Endothelial cell of umbilical vein (primary cell): ENCODE measurements around the gene SCLY. TPM values are rescaled to one million over a fixed set of nuclear protein-coding genes. Genes with fewer than 3 reads are reported as not detected.

Experiments
- BruUV-seq: library from RNA; stranded (reverse); fragments of 400-500 nt; replicated peaks from 2 replicates; lab custom pipeline; 2021; lab: Mats Ljungman, UMichigan
- CTCF ChIA-PET: fragments of 300-600, 350-600 bp; sonication (Branson Sonifier 250); formaldehyde crosslinking; loops from one replicate; lab custom pipeline; 2021; ENCODE audit warnings: antibody characterized with exemption, inconsistent platforms; lab: Charles Lee
- POLR2A ChIA-PET: fragments of 300-600, 350-600 bp; sonication (Branson Sonifier 250); formaldehyde crosslinking; loops from one replicate; lab custom pipeline; 2021; ENCODE audit warnings: antibody characterized with exemption, inconsistent platforms; lab: Charles Lee
- DNase-seq: peaks from one replicate; pipeline ENCODE4 v3.0.0-alpha.2; 2011; ENCODE audit warnings: low read depth, low spot score
- FAIRE-seq: peaks from 2 replicates; lab custom pipeline; 2011; peaks lifted over from hg19 to GRCh38; lab: Jason Lieb, UNC
- H2AFZ ChIP-seq: 2 replicates; pipeline ENCODE4 v1.6.0; 2012; ENCODE audit warnings: low read depth, low read length, control low read depth, inconsistent platforms
- H3K27ac ChIP-seq: 2 replicates; pipeline ENCODE4 v1.5.1; 2011; ENCODE audit warnings: low read depth, mild to moderate bottlenecking, control low read depth, low read length, moderate library complexity; ENCODE audit not compliant: insufficient read depth
- H3K27me3 ChIP-seq, 2 experiments: 2 replicates each; pipeline versions ENCODE4 v1.6.0 to v1.6.1; 2011; ENCODE audit warnings: low read length in 2 of 2, mixed read lengths in 1 of 2; ENCODE audit not compliant: control insufficient read depth in 2 of 2, insufficient read depth in 2 of 2
- H3K36me3 ChIP-seq, 2 experiments: 2 replicates in 1 of 2; 3 replicates in 1 of 2; pipeline ENCODE4 v1.5.1; 2011; ENCODE audit warnings: low read length in 2 of 2, mild to moderate bottlenecking in 1 of 2, moderate library complexity in 1 of 2; ENCODE audit not compliant: control insufficient read depth in 2 of 2, insufficient read depth in 2 of 2; ENCODE audit errors: extremely low read depth in 1 of 2
- H3K4me1 ChIP-seq: 3 replicates; pipeline ENCODE4 v1.5.1; 2011; ENCODE audit warnings: mild to moderate bottlenecking, low read length; ENCODE audit not compliant: control insufficient read depth, insufficient read depth; ENCODE audit errors: extremely low read depth
- H3K4me2 ChIP-seq: 2 replicates; pipeline ENCODE4 v1.6.1; 2011; ENCODE audit warnings: low read length, control low read depth, mixed read lengths; ENCODE audit not compliant: insufficient read depth
- H3K4me3 ChIP-seq, 3 experiments: fragments of 200-600 bp in 1 of 3; sonication (generic), shearing (Covaris generic) in 1 of 3; replicated peaks in 1 of 3; 2 replicates each; pipeline ENCODE4 v1.5.1; 2011 to 2016; ENCODE audit warnings: control low read depth in 3 of 3, low read length in 3 of 3, mild to moderate bottlenecking in 2 of 3, inconsistent platforms in 1 of 3, low read depth in 1 of 3, moderate library complexity in 1 of 3; ENCODE audit not compliant: insufficient read depth in 1 of 3
- H3K79me2 ChIP-seq: 2 replicates; pipeline ENCODE4 v1.6.0; 2012; ENCODE audit warnings: low read length, inconsistent platforms; ENCODE audit not compliant: control insufficient read depth, insufficient read depth
- H3K9ac ChIP-seq: replicated peaks from 2 replicates; pipeline ENCODE3; 2011; ENCODE audit warnings: low read length, control low read depth; ENCODE audit not compliant: insufficient read depth; ENCODE audit errors: extremely low read depth
- H3K9me1 ChIP-seq: replicated peaks from 3 replicates; pipeline ENCODE4 v1.6.0; 2011; ENCODE audit warnings: mild to moderate bottlenecking, low read length; ENCODE audit not compliant: control insufficient read depth, insufficient read depth; ENCODE audit errors: extremely low read depth
- H3K9me3 ChIP-seq: replicated peaks from 2 replicates; pipeline ENCODE4 v1.5.1; 2012; ENCODE audit warnings: low read length, inconsistent platforms; ENCODE audit not compliant: control insufficient read depth, insufficient read depth
- H4K20me1 ChIP-seq: replicated peaks from 2 replicates; pipeline ENCODE3; 2011; ENCODE audit warnings: mild to moderate bottlenecking, low read length; ENCODE audit not compliant: control insufficient read depth, insufficient read depth; ENCODE audit errors: extremely low read depth
- CTCF ChIP-seq, 2 donors: IDR thresholded peaks; 1 replicate in 1 of 2; 2 replicates in 1 of 2; pipeline ENCODE4 v1.5.1; 2011; ENCODE audit warnings: low read length in 2 of 2, mild to moderate bottlenecking in 2 of 2, moderate library complexity in 2 of 2, control low read depth in 1 of 2, inconsistent platforms in 1 of 2, low read depth in 1 of 2; ENCODE audit not compliant: insufficient read depth in 1 of 2; ENCODE audit errors: extremely low read depth in 1 of 2
- EZH2 ChIP-seq: IDR thresholded peaks from 2 replicates; pipeline ENCODE4 v1.6.1; 2012; ENCODE audit warnings: borderline replicate concordance, low read depth, mild to moderate bottlenecking, moderate library complexity, low read length, inconsistent platforms; ENCODE audit not compliant: severe bottlenecking
- FOS ChIP-seq: IDR thresholded peaks from 2 replicates; pipeline ENCODE4 v1.6.1; 2011; ENCODE audit warnings: mild to moderate bottlenecking, low read length, moderate library complexity, borderline replicate concordance; ENCODE audit not compliant: insufficient read depth
- GATA2 ChIP-seq: IDR thresholded peaks from 2 replicates; pipeline ENCODE4 v1.7.0; 2011; ENCODE audit warnings: low read depth, mild to moderate bottlenecking, moderate library complexity, mixed read lengths, low read length; ENCODE audit not compliant: insufficient read length, insufficient read depth
- JUN ChIP-seq: IDR thresholded peaks from 2 replicates; pipeline ENCODE4 v1.6.1; 2011; ENCODE audit warnings: borderline replicate concordance, low read depth; ENCODE audit not compliant: insufficient read length, insufficient read depth
- MAX ChIP-seq: IDR thresholded peaks from 2 replicates; pipeline ENCODE4 v1.6.1; 2011; ENCODE audit not compliant: insufficient read depth, insufficient read length
- MYC ChIP-seq: IDR thresholded peaks from one replicate; pipeline ENCODE4 v1.6.1; 2011; ENCODE audit warnings: mild to moderate bottlenecking, low read depth, low read length
- POLR2A ChIP-seq: IDR thresholded peaks from 2 replicates; pipeline ENCODE4 v1.6.1; 2012; ENCODE audit warnings: low read depth, mild to moderate bottlenecking, control low read depth, low read length
- POLR2AphosphoS5 ChIP-seq: IDR thresholded peaks from 2 replicates; pipeline ENCODE4 v1.6.1; 2012; ENCODE audit warnings: low read depth, mild to moderate bottlenecking, control low read depth, low read length, moderate library complexity; ENCODE audit not compliant: insufficient read depth
- dilution Hi-C: fragments of 300-500 bp; cut with MboI; formaldehyde crosslinking; loops from one replicate; pipeline ENCODE4 v1.15.0; 2019; ENCODE audit warnings: low sequenced_read_pairs; ENCODE audit not compliant: extremely low pct_ligation_motif_present
- intact Hi-C: fragments of 100-400 bp; cut with micrococcal nuclease; formaldehyde crosslinking; loops from one replicate; pipeline ENCODE4 v1.10.0; 2022
- polyA plus RNA-seq, 4 experiments: library from polyadenylated mRNA; depleted of rRNA in 3 of 4; stranded (reverse) in 3 of 4; unstranded in 1 of 4; fragments of >200 nt; gene quantifications; 2 replicates each; pipeline versions ENCODE4 v1.2.1 to v1.2.3, GENCODE V29; 2011 to 2012; ENCODE audit warnings: missing spikeins in 1 of 4
- total RNA-seq: library from RNA; stranded (reverse); gene quantifications from 2 replicates; pipeline ENCODE4 v1.2.3, GENCODE V29; 2021

Gene SCLY
- total and polyA plus RNA-seq, 2 donors (not counting 3 experiments of a cell fraction or from before 2014, with no cell fraction given) = 22.6 to 32.7 TPM

GRCh38 chr2:238045575-238045974 is 15.2 kb upstream of the SCLY start:
- intact Hi-C loops = no loop called here
- Histone ChIP-seq H3K4me2 (no peak overlapping the region), H2AFZ (no peak overlapping the region), H4K20me1 (no peaks in the 10 kb centered on the region), H3K4me1 (no peaks in the 10 kb centered on the region), H3K9me3 (no peaks in the 10 kb centered on the region), H3K4me3 (no peak overlapping the region), H3K9me1 (no peaks in the 10 kb centered on the region), H3K27me3 (no peaks in the 10 kb centered on the region), H3K36me3 (peaks cover 0 to 9% of the 10 kb centered on the region in 2 experiments), H3K27ac (no peak overlapping the region), H3K79me2 (no peaks in the 10 kb centered on the region), H3K9ac (no peak overlapping the region)
- FAIRE-seq (no peak), DNase-seq (no peak)
- dilution Hi-C loops = no loop called here
- BruUV-seq = no TSS peak
- CTCF ChIA-PET = no interaction called here
- TF ChIP-seq JUN (no peak), MYC (no peak), CTCF (IDR thresholded peaks at IDR 0.05; ENCODE audit: extremely low read depth in 1 of 2, insufficient read depth in 1 of 2, low read depth in 1 of 2, low read length in 2 of 2) (no peak), EZH2 (no peak), POLR2AphosphoS5 (no peak), MAX (no peak), POLR2A (no peak), GATA2 (no peak), FOS (no peak)
- POLR2A ChIA-PET = no interaction called here
